NCI-H1092 treated with DMSO at 0.1 percent for 48 hours (cell line): Measurements from ENCODE around the gene AP3S1.
"Not testable (repeated sequence)": the region's sequence is repeated elsewhere in the genome, so short reads cannot be mapped to it uniquely, and the experiment has no call there.

Experiments used
- DNase-seq: peaks from one replicate; lab custom pipeline; 2025; lab: John Stamatoyannopoulos, UW

AP3S1 gene

GRCh38 chr5:115841382-115842088, at the start of gene AP3S1, which contains the start of gene ATG12:
Gene AP3S1, plus strand, starts transcription at chr5:115841935. Its CDS starts 103 bp downstream, at chr5:115842038.
Gene ATG12, minus strand, starts transcription at chr5:115841565. Its CDS starts 13 bp downstream, at chr5:115841552.
- peak; percentile 87 for DNase-seq

DNA sequence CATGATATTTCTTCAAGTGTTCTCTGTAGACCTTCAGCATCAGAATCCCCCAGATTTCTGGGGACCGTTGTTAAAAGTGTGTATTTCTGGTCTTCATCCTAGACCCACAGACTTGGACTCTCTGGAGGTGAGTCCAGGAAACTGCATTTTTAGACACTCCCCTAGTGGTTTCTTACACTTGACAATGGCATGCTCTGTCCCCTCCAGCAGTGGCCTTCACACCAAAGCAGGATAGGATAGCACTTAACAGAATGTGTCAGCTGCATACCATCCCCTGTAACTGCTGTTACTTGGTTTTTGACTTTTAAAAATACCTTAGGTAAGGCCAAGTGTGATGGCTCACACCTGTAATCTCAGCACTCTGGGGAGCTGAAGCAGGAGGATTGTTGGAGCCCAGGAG, 46.0 kb upstream of the AP3S1 start:
- DNase-seq, result no peak

DNA sequence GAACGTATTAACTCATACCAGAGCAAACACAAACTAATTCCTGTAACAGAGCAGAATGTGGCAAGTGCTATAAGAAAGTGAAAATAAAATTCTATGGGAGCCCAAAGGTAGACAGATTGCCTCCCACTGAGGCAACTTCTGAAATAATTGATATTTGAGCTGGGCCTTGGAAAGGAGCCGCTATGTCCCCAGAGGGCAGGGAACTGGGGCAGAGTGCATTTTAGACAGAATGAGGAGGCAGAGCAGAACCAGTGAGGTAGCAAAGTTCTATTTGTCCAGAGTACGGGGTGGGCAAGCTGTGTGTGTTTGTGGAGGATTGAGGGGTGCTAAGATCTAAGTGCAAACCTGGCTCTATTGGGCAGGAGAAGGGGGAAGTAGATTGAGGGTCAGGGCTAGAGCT, 45.1 kb upstream of the AP3S1 start:
- DNase-seq, result no peak

DNA sequence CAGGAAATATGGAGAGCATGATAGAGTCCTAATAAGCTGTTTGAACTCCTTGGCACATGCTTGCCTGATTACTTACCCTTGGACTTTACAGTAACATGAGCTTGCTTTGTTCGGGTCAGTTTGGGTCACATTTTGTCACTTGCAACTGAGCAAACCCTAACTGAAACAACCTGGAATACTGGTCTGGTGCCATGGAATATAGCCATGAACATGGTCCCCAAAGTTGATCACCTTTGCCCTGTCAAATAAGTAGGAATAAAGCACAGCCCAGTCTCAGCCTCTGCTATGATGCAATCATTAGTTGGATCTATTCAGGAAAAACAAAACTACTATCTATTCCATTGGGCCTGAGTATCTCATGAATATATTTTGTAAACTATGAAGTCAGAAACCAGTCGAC, 43.5 kb upstream of the AP3S1 start:
- DNase-seq, result no peak

- no peak for DNase-seq
Measured at GRCh38 chr5:115800108-115800507, 41.6 kb upstream of the AP3S1 start.

DNA sequence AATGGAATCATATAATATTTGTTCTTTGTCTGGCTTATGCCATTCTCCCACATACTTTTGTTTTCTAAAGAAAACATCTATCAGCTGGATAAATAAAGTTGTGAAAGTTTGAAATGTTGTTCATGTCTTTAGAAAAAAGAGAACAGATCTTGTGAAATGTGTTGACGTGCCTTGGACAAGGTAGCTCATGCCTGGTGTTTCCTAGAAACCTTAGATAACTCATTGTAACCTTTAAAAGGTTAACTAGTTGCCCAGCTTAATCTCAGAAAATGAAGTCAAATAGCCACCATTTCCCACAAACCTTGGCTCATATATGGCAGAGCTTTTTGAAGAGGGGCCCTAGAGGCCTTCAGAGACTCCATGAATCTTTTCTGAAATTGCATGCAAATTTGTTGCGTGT, 40.6 kb upstream of the AP3S1 start:
- no peak for DNase-seq

GRCh38 chr5:115801984-115802383, 39.8 kb upstream of the AP3S1 start:
- no peak for DNase-seq

GRCh38 chr5:115806986-115807653, 34.6 kb upstream of the AP3S1 start:
- DNase-seq, result no peak

- DNase-seq, result no peak
Measured at GRCh38 chr5:115807654-115808052, 34.1 kb upstream of the AP3S1 start.

DNA sequence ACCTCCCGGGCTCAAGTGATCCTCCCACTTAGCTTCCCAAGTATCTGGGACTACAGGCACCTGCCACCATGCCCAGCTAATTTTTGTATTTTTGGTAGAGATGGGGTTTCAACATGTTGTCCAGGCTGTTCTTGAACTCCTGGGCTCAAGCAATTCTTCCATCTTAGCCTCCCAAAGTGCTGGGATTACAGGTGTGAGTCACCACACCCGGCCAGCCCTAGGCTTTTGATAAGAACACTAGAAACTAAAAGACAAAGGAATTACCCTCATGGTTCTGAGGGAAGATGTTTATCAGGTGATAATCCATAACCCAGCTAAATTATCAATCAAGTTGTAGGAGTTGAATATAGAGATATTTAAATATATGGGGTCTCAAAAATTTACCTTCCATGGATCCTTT, 33.7 kb upstream of the AP3S1 start:
- not testable (repeated sequence) for DNase-seq

DNA sequence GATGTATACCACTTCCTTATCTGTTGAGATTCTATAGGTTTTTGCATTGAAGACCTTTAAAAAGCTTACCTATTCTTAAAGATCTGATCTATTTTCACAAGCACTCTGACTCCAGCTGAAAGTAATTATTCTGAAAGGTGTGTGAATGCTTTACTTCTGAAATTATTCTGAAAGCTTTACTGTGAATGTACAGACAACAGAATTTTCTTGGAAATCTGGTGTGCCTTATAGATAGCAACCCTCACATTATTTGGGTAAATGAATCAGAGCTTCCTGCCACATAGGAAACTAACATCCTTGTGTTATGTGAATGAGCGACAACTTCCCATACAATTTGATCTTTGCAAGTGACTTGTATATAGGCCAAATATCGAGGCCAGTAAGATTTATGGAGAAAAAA, 31.8 kb upstream of the AP3S1 start:
- no peak for DNase-seq

DNA sequence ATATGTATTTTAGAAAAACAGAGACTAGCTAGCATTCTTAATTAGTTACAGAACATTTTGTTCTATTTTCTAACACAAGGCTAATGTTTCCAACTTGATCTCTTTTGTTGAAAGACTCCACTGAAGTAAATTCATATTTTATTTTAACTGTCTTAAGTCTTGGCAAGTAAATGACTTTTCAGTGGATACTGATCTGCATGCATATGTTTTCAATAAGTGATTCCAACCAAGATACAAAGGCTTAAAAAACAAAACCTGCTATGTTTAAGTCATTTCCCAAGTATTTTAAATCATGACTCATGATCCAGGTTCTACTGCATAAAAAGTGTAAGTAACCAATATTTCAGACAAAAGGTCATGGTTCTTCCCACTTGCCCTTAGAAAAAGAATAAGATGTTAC, 31.0 kb upstream of the AP3S1 start:
- no peak for DNase-seq

DNA sequence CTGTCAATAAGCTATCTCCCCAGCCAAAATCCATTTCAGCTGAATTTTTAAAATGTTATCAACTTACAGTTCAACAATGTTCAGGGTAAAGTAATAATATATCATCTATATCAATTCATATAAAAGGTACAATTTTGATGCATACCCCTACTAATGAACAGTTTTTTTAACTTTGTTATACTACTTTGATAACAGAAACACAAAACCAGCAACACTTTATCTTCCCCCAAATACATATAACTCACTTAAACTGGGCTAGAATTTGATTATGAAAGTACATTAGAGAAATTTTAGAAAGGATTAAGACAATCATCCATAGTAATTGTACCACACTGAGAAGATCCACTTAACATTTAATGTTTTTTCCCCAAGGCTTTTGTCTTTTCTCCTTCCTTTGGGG, 30.3 kb upstream of the AP3S1 start:
- DNase-seq, result no peak

- no peak for DNase-seq
Measured at GRCh38 chr5:115812372-115812771, 29.4 kb upstream of the AP3S1 start.

DNA sequence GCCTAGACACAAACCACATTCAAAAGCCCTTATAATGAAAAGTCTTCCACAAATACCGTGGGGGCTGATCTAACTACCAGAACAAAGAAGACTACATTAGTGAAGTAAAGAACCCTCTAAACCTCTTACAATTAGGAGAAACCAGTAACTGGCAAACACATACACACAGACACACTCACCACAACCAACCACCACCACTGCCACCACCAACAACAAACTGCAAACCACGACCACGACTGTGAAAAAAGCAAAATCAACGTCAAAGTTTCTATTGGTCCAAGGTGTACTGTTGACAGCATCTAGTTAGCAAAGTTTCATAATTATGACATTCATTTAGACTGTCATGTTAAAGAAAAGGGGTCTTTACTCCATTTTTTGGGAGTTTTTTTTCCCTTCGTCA, 28.0 kb upstream of the AP3S1 start:
- no peak for DNase-seq

DNA sequence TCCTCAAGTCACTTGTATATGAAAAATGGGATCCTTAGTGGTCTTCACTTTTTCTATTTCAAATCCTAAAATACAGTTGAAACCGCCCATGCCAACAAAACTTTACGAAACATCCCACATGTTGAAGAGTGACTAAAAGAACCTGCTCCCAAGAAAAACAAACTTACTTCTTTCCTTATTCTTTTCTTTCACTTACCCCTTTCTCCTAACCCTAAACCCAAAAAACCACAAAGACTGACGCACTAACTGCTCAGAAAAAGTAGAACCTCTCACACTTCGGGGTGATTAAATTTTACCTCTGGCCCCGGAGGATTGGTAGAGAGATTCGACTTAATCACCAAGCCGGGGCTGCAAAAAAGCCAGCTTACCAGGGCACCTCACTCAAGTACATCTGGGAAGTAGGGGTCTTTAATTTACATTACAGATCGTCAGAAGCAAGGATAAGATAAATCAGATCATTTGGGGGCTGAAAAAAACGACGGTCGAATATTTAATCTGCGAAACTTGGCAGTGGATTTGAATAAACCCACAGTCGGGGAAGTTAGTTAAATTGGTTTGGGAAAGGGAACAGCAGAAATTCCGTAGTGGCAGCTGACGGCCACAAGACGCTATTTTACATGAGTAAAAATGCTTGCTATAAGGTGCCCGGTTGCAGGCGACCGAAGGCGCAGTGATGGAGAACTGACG, 26.6 kb upstream of the AP3S1 start:
- no peak for DNase-seq

DNA sequence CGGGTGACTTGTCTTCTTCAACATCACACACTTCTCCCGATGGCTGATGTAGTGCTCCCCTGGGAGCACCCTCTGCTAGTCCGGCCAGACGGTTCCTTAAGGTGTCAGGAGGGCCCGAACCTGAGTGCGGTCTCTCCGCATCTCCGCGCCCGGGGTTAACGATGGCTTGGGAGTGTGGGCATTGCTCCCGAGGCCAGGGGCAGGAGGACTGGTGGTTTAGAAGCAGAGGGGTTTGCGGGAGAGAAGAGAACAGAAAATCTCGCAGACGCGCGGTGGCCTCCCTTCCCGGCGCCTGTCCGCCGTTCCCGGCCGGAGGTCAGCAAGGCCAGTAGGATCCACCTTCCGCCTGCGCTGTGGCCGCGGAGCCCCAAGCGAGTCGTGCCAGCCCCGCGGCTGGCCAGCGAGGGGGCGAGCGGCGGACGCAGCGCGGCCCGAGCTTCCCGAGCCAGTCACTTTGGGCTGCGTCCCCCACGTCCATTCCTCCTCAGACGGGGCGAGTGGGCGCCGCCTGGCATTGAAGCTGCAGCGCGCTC, 26.0 kb upstream of the AP3S1 start:
- DNase-seq, result peak; percentile 24

DNA sequence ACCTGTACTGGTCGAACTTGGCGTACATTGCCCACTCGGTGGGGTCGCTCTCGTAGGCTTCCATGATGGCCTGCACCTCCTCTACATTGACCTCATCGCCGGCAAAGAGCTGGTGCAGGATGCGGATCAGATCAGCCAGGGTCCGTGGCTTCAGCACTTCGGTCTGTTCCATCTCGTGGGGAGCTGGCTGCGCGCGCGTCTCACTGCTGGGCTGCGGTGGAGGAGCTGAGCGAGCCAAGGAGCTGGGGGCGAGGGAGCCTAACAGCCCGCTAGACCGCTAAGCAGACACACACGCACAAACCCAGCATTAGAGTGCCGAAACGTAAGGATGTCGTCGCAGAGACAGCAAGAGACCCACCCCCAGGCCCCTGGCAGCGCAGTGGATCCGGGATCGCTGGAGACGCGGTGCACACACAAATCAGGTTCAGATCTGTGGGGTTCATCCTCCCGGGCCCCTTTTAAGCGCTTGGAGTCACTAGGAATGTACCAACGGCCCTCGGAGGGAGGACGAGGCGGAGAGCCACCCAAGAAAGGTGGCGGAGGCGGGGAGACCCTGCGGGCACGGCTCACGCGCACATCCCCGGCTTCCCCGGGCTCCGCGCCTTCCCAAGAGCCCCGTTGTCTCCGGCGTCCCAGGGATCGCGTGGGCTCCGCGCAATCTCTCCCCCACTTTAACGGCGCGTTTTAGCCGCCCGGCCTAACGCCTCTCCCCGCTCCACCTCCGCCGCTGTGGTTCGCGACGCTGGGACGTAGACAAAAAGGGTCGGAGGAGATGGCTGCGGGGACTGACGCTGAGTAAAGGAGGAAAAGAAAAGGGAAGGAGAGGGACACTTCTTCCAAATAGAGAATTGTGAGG, 25.3 kb upstream of the AP3S1 start, which contains the start of gene CDO1:
Gene CDO1, minus strand, starts transcription at position 434 of the 856 bp plus-strand sequence. Its CDS starts 262 bp downstream, at position 172.
- peak; percentile 75 for DNase-seq

- no peak for DNase-seq
Measured at GRCh38 chr5:115817386-115817785, 24.3 kb upstream of the AP3S1 start.

DNA sequence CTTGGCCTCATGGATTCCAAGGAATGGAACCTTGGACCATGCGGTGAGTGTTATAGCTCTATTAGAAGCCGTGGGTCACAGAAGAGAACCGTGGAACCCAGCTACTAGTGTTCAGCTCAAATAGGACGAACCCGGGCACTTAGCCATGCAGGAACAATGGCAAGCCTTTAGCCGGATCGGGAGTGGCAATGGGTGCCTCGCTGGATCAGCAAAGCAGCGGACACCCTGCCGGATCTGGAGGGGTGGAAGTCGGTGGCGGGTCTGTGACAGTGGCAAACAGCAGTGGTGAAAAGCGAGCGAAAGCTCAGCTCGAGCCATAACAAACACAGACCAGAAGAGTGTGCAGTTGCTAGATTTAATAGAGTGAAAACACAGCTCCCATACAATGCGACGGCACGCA, 22.9 kb upstream of the AP3S1 start:
- no peak for DNase-seq

GRCh38 chr5:115820846-115821245, 20.9 kb upstream of the AP3S1 start:
- DNase-seq, result no peak

- not testable (repeated sequence) for DNase-seq
Measured at GRCh38 chr5:115824983-115825382, 16.8 kb upstream of the AP3S1 start.
